Activated naive CD4-positive, alpha-beta T cell treated with anti-CD3 and anti-CD28 coated beads, Interleukin-2, amount 50 U/mL, for 16 hours (primary cell): Measurements from ENCODE around the gene RTF2.
"Not testable (repeated sequence)": the region's sequence is repeated elsewhere in the genome, so short reads cannot be mapped to it uniquely, and the experiment has no call there.

ENCODE experiments used
- DNase-seq: peaks from one replicate; pipeline ENCODE4 v3.0.0-alpha.2; 2020

RTF2 gene

GRCh38 chr20:56503916-56504315, 35.5 kb downstream of the RTF2 start:
- DNase-seq, result no peak

- DNase-seq, result no peak
Observed at GRCh38 chr20:56504373-56505005, 36.1 kb downstream of the RTF2 start.

GRCh38 chr20:56506103-56506502, 37.7 kb downstream of the RTF2 start:
- DNase-seq, result no peak

GRCh38 chr20:56511926-56512325, 43.5 kb downstream of the RTF2 start:
- DNase-seq, result no peak

- no peak for DNase-seq
Observed at GRCh38 chr20:56513161-56514150, 45.0 kb downstream of the RTF2 start.

- no peak for DNase-seq
Observed at GRCh38 chr20:56516631-56517030, 48.2 kb downstream of the RTF2 start.

GRCh38 chr20:56517211-56517610, 48.8 kb downstream of the RTF2 start:
- no peak for DNase-seq

- no peak for DNase-seq
Observed at GRCh38 chr20:56517641-56518040, 49.2 kb downstream of the RTF2 start.

- no peak for DNase-seq
Observed at GRCh38 chr20:56518126-56518525, 49.7 kb downstream of the RTF2 start.

GRCh38 chr20:56518721-56519398, 50.4 kb downstream of the RTF2 start:
- no peak for DNase-seq

GRCh38 chr20:56519551-56519950, 51.1 kb downstream of the RTF2 start:
- no peak for DNase-seq

- DNase-seq, result no peak
Observed at GRCh38 chr20:56520180-56520579, 51.8 kb downstream of the RTF2 start.

- not testable (repeated sequence) for DNase-seq
Observed at GRCh38 chr20:56520746-56521354, 52.4 kb downstream of the RTF2 start.

- no peak for DNase-seq
Observed at GRCh38 chr20:56522311-56522710, 53.9 kb downstream of the RTF2 start.

GRCh38 chr20:56524444-56524843, 56.0 kb downstream of the RTF2 start, which contains the start of gene FAM209A:
FAM209A (plus strand) TSS chr20:56524744; CDS start chr20:56524809, 65 bp downstream.
- not testable (repeated sequence) for DNase-seq

- no peak for DNase-seq
Observed at GRCh38 chr20:56527521-56527920, 59.1 kb downstream of the RTF2 start.

GRCh38 chr20:56532946-56533345, 64.5 kb downstream of the RTF2 start, which contains the start of gene FAM209B:
FAM209B (plus strand) TSS chr20:56533246; CDS start chr20:56533342, 96 bp downstream.
- DNase-seq, result not testable (repeated sequence)

GRCh38 chr20:56537997-56538396, 69.6 kb downstream of the RTF2 start:
- no peak for DNase-seq

- no peak for DNase-seq
Observed at GRCh38 chr20:56540415-56540814, 72.0 kb downstream of the RTF2 start.

- no peak for DNase-seq
Observed at GRCh38 chr20:56542489-56543030, 74.1 kb downstream of the RTF2 start.

- no peak for DNase-seq
Observed at GRCh38 chr20:56551571-56551970, 83.1 kb downstream of the RTF2 start.

- no peak for DNase-seq
Observed at GRCh38 chr20:56552911-56553629, 84.6 kb downstream of the RTF2 start.
